GM19035 (cell line): ENCODE data around the gene PTPRG.
"Not testable (repeated sequence)": the region's sequence is repeated elsewhere in the genome, so short reads cannot be mapped to it uniquely, and the experiment has no call there.

Experiments used
- ATAC-seq: cut with Tn5 transposase; IDR thresholded peaks from one replicate; pipeline ENCODE4 v1.9.1; 2021; ENCODE audit not compliant: unreplicated experiment

The PTPRG gene

DNA sequence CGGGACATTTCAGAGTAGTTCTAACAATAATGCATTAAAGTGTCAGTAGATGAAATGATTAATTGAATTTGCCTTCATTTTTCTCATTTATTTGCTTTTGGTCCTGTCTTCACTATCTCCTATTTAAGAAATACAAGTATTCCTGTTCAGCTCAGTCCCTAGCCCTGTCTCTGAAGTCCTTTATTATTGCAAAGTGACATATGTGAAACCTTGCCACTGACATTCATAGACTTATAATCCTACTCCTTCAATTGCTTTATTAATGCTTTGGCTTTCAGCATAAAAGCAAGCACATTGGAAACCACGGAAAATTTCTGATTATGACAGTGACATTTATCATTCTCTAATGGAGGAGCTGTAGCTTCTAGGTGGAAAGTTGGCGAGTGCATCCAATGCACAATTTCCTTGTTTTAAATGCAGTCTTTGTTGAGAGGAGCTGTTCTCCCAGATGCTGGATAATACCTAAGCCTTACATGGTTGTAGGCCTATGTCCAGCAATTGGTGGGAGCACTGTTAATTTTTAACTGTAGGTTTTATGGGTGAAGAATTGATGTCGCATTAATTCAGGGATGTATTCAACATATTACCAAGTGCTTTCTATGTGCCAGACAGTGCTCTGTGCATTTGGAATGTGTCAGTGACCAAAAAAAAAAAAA, 474.2 kb downstream of the PTPRG start:
- ATAC-seq = no peak

DNA sequence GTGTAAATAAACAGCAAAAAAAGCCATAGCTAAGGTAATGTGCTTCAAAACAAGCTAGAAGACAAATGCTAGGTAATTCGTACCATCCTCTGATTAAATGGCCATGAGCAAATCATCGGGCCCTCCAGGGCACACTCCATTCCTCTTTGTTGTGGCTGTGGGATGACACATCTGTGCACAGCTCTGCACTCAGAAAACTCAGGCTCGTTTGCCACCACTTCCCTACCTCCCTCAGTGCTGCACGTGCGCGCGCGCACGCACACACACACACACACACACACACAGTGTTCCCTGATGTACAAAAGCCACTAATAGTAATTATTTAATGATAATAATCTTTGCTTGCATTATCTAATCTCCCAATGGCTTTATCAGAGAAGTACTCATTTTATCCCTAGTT, 475.4 kb downstream of the PTPRG start:
- no peak for ATAC-seq

DNA sequence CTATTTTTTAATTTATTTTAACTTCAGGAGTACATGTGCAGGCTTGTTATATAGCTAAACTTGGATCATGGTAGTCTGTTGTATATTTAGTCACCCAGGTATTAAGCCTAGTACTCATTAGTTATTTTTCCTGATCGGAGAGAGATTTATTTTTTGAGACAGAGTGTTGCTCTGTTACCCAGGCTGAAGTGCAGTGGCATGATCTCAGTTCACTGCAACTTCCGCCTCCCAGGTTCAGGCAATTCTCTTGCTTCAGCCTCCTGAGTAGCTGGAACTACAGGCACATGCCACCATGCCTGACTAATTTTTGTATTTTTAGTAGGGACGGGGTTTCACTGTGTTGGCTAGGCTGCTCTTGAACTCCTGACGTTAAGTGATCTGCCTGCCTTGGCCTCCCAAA, 477.4 kb downstream of the PTPRG start:
- not testable (repeated sequence) for ATAC-seq

DNA sequence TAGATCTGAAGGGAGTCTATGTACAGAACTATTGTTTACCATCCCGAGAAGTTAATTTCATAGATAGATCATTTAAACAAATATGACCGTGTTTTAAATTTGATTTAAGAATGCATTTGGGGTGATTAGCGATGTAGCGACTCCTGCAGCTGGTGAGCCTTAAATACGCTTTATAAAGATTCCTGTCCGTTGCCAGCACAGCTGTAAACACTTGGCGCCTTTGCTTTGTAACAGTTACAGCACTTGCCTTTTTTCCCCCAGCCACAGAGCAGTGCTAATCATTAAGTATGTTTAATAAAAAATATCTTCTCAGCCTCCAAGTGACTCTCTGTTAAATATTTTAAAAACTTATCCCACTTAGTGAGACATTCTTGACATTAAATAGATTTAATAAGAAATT, 478.2 kb downstream of the PTPRG start:
- no peak for ATAC-seq

DNA sequence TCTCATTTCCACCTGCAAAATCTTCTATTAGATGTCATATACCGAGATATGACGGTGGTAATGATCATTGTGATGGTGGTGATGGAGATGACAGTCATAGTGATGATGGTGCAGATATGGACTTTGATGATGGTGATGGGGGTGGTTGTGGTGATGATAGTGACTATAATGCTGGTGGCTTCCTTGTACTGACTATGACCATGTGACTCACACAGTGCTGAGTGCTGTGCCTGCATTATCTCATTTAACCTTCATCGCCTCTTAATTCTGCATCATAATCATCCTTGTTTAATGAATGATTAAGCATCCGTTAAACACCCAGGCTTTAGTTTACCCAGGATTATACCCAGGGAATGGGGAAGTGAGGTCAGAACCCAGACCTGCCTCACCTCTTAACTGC, 480.3 kb downstream of the PTPRG start:
- no peak for ATAC-seq

DNA sequence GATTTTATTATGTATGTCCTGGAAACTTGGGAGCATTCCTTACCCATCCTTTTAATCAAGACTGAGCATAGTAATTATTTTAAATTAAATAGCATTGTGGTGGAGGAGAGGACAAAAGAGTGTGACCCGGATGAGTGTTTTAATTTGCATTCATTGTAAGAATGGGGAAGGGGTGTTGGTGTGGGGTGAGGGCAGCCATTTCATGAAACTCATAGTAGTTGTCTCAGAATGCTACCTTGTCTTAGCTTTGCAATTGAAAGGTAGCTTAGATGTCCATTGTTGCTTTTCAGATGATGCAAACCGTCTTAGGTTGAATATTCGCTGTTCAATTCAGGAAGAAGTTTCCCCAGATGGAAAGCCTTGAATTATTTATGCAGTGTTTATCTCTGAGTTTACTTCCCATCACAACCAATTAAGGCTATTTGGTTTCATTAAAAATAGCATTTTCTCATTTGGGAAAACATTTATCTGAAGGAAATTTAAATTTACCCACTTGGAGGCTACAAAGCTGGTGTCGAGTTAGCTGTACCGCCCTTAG, 483.6 kb downstream of the PTPRG start:
- ATAC-seq = no peak

DNA sequence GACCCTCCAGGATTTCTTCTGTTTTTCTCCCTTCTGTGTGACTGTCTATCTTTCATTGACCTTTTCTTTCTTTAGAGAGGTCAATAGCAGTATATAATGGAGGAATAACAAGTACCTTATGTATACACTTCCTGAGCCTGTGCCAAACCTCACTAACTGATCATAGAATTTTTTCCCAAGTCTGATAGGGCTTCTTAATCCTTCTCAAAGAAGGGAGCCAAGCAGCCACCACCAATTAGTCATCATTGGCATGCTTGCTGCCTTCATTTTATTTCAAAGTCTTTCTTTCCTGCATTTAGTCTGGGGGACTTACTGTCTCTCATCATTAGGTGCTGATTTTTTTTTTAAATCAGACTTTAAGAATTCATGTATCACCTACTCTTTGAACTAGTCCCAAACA, 485.0 kb downstream of the PTPRG start:
- ATAC-seq = no peak

DNA sequence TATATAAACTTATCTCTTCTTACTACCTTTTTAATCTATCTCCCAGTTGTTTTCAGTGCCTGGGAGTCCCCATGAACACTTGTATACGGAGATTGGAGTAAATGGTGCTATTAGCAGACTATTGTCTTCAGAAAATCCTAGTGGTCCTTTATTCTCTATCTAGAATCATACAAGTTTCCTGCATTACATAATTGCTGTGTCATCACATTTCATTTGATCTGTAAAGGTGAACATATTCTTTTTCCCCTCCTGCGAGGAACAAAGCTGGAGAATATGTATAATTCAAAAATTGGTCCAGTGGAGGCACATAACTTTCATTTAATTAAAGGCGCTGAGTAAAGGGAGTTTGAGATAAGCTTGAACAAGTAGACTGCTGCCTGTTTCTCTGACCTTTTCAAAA, 487.2 kb downstream of the PTPRG start:
- ATAC-seq = no peak

DNA sequence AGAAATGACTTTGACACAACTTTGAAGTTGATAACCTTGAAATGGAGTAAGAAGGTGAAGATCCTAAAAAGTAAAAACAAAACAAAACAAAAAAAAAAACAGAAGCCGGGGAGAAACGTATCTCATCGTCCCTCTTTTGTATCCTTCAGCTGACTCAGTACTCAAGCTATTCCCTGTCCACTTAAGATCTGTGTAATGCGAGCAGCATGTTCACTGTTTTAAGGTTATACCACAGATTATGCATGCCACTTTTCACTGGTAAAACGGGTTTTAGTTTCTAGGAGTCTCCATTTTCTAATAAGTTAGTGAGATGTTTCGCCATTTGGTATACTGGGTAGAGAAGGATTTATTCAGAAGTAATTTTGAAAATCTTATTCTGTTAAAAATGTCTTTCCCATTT, 487.7 kb downstream of the PTPRG start:
- ATAC-seq = no peak

DNA sequence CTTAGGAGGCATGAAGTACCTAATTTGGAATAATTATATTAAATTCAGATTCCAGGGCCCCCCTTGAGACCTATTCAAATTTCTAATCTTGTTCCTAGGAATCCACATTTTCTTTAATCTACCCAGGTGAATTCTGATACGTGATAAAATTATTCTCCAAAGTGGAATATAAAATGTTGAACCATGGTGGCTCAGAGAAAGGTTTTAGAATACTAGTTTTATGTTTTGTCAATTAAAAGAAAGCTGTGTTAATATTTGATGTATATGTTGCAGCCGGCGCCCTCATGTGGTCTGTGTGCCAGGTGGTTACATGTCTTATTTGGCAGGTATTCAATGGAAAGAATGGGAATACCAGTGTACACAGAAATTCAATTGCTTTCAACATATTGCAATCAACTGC, 490.1 kb downstream of the PTPRG start:
- ATAC-seq = no peak

DNA sequence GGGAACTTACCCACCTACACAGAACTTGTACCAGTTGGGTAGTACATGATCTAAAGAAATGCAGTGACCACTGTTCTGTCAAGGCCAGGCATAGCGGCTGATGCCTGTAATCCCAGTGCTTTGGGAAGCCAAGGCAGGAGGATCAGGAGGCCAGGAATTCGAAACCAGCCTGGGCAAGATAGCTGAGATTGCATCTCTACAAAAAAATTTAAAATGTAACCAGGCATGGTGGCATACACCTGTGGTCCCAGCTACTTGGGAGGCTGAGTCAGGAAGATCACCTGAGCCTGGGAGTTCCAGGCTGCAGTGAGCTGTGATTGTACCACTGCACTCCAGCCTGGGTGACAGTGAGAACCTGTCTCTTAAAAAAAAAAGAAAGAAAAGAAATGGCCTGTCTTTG, 491.0 kb downstream of the PTPRG start:
- no peak for ATAC-seq

DNA sequence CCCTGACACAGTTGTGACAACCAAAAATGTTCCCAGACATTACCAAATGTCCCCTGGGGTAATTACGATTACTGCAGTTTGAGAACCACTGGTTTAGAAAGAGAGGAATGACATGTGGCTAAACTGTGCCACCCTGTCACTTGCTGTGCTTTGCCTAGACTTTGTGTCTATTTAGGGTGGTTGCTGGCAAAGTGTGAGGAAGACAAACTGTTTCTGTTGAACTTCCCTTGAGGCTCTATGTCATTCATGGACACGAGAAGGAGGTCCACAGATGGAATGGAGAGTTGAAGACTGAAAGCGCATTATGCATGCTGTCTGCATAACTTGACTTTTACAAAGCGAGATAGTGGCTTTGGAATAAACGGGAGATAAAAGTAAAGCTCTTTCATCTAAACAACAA, 495.3 kb downstream of the PTPRG start:
- no peak for ATAC-seq

DNA sequence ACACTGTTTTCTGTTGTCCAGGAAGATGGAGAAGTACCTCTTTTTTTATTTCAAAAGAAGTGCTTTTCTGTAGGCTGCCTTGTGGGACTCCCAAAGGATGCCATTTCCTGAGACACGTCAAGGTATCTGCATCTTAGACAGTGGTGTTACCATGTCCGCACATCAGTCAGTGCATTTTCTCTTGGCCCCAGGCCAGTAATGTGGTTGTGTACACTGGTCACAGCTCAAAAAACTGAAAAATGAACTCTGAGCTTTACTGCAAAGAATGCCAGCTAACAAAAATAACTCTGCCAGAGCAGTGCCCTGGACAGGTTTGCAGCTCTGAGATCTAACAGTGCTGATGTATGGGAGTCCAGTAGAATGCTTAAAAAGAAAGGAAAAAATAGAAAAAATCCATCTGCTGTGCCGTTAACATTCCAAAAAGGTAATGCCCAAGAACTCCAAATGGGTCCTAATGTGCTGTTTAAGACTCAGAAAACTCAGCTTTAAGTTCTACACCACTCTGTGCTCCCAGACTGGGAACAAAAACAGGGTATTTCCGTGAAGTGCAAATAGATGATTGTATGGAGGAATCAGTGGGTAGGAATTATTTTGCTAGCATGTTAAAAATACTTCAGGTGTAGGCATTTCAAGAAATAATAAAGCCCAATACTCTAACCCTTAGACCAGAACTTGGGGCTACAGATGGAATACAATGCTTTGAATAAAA, 496.1 kb downstream of the PTPRG start:
- no peak for ATAC-seq

DNA sequence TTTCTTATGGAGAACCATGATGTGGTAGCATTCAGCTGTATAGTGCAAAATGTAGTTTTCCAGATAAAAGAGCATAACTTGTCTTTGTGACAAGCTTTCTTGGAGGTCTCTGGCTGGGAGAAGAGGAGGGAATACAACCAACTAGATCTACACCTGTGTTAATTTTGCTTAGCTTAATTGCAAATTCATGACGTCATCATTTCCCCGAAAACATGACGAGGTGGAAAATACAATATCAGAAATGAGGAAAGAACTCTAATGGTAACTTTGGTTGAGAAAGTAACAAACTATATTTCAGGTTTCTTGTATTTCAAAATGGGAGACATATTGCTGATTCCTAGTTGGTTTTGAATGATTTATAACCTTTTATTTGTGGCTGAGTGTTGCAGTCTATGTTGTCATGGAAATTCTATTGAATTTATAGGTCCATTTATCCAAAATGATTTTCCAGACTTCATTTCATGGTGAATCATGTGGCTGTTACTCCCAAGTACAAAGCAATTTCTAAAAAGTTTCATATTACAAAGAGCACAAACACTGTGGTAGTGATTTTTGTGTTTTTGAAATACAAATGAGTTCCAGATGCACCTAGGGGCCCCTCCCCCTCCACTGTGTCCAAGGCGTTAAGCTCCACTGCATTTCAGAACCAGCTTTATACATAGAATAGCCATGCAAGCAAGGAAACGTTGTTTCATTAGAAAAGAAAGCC, 504.8 kb downstream of the PTPRG start:
- no peak for ATAC-seq

DNA sequence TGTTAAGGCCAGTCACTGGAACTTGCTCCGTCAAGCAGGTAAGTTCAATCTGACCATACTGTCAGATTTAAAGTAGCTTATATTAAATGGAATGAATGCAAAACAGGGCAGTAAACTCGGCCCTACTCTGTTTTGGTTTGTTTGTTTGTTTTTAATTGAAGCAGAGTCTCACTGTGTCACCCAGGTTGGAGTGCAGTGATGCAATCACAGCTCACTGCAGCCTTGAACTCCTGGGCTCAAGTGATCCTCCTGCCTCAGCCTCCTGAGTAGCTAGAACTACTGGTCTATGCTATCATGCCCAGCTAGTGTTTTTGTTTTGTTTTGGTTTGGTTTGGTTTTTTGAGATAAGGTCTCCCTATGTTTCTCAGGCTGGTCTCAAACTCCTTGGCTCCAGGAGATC, 507.0 kb downstream of the PTPRG start:
- no peak for ATAC-seq

DNA sequence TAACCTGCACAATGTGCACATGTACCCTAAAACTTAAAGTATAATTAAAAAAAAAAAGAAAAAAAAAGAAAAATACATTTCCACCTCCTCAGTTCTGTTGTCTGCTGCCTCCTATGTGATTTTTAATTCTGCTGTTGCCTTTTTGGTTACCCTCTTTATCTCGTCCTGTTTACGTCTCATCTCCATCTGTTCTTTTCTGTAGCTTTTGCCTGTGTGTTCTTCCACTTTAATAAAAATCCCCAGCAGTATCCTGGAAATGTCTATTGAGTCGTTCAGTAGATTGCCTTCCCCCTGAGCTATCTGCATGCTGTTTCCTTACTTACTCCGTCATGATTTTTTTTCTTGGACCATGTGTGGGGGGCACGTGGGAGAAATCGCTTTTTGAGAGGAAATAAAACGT, 509.5 kb downstream of the PTPRG start:
- ATAC-seq = no peak

DNA sequence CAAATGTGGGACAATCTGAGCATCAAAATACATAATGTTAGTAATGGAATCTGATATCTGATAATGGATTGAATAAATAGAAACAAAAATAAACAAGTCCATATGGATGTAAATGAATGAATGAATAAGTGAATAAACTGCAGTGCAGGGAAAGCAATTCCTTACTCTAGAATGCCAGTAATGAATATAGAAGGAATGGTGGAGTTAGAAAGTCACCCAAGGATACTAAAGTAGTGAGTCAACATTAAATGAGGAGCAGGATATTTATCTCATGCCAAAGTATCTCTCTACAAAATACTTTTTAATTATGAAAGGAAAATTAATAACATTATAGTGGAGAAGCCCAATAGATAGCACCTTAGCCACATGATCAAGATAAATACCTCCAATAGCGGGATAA, 511.7 kb downstream of the PTPRG start:
- ATAC-seq = no peak

DNA sequence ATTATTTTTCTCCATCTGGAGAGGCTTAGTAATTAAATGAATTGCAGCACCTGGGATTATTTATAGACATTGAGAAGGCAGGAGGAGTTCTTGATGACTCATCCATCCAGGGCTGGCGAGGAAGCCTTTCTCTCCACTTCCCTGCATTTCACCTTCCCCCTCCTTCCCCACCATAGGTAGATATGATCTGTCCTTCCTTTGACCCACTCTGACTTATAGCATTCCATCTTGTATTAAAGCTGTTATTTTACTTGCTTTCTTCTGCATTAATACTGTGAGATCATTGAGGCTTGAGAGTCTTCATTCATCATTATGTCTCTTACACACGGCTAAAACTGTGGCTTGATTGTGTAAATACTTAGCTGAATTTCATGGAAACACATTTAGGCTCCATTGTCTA, 523.2 kb downstream of the PTPRG start:
- no peak for ATAC-seq

DNA sequence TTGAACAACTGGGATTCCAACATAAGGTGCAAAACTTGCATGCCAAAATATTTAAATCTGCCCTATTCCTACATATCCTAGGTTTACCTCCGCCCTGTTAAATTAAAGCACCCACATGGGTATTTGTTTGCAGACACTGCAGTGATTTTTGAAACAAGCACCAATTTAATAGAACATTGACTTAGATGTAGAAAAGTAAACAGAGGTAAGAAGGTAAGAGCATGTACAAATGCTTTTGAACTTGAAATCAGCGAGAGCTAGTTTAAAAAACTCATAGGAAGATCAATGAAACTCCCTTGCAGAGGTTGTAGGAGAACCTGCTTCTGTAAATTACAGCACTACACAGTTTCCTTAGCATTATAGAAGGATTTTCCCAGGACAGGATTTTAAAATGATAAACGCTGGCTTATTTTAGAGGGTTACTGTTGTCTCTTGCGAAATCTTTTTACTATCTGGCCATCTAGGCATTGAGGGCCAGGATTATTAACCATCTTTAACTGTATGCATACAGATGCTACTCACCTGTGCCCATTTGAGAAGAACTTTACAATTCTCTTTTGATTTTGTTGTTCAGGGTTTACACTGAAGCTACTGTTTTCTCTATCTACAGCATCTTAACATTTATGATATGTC, 527.2 kb downstream of the PTPRG start:
- no peak for ATAC-seq

DNA sequence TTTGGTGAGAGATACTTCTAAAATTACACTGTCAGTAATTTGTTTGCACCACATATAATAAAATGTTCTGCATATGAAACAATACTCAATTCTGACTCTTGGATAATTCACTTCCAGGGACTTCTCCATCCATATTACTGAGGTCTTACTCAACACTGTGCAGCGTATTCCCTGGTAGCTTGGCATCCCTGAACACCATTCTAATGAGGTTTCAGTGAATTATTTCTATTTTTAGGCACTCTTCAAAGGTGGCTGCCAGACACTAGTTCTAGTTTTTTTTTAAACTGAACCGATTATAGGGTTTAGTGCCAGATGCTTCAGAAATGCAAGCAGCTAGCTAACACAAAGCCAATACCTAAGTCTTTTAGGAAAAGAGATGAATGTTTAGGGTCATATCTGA, 528.7 kb downstream of the PTPRG start:
- ATAC-seq = no peak

DNA sequence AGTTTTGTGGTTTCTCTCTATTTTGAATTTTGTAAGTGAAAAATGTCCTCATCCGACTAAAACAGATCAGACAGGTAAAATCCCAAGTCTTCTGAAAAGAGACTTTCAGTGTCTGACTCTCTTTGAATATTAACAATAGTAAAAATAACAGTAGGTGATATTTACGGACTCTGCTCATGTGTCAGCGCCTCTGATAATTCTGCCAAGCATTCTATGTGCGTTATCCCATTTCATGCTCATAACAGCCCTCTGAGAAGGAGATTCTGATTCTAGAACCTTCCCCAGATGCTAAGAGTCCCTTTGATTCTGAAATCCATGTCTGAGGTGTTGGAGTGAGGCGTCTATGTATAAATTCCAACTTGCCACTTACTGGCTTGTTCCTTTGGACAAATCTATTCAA, 529.1 kb downstream of the PTPRG start:
- ATAC-seq = no peak

DNA sequence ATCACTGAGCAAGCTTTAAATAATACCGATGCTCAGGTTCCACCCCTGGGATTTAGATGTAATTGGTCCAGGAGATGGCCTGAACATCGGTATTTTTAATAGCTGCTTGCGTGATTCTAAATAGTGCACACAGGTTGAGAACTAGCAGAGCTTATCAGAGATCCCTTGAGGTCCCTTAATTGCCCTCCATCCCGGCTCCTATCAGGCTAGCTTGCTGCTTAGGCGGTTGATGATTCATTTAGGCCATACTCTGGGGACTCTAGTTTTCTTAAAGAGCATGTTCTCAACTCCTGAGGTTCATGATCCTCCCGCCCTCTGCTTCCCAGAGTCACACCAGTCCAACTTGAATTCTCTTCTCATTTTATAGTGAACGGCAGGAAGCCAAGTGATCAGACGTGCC, 531.7 kb downstream of the PTPRG start:
- ATAC-seq = no peak
